Activated CD8-positive, alpha-beta memory T cell treated with anti-CD3 and anti-CD28 coated beads, Interleukin-2, amount 50 U/mL, for 1 hour (primary cell): ENCODE results near the gene TMEM39A.

ENCODE experiments used
- DNase-seq: peaks from one replicate; pipeline ENCODE4 v3.0.0-alpha.2; 2020; ENCODE audit errors: extremely low read depth

Gene TMEM39A

DNA sequence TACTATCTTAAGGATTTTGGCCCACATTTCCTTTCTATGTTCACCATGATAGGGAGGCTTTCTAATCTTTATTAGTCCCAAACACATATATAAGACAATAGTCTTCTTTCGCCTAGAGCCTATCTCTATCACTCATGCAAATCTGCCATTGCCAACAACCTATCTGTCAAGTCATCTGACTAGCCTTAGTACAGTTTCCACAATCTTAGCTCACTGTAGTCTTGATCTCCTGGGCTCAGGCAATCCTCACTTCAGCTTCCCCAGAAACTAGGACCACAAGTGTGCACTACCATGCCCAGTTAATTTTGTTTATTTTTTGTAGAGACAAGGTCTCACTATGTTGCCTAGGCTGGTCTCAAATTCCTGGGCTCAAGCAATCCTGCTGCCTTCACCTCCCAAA is 6.9 kb downstream of the TMEM39A start:
- no peak for DNase-seq

DNA sequence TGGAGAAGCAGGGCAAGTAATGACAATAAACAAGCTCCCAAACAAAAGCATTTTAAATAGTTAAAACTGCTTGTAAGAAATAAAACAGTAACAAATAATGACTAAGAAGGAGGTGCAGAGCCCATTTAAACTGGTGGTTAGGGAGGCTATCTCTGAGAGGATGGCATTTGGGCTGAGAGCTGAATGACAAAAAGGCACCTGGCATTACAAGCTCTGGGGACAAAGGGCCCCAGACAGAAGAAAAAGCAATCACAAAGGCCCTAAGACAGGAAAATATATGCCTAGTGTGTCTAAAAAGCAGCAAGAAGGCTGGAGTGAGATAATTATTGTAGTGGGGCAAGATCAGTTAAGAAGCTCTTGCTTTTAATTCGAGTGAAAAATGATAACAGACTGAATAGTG is 9.6 kb downstream of the TMEM39A start:
- DNase-seq: no peak

DNA sequence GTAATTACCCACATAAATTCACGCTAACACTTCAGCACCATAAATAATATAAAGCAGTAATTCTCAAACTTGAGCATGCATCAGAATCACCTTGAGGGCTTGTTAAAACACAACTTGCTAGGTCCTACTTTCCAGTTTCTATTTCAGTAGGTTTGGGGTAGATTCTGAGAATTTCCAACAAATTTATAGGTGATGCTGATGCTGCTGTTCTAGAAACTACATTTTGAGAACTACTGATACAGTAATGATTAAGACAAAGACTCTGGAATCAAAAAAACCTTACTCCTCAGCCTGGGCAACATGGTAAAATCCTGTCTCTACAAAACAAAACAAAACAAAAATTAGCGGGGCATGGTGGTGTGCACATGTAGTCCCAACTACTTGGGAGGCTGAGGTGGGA is 18.8 kb downstream of the TMEM39A start:
- no peak for DNase-seq

GRCh38 chr3:119443179-119443578 is 20.2 kb downstream of the TMEM39A start:
- DNase-seq: no peak

DNA sequence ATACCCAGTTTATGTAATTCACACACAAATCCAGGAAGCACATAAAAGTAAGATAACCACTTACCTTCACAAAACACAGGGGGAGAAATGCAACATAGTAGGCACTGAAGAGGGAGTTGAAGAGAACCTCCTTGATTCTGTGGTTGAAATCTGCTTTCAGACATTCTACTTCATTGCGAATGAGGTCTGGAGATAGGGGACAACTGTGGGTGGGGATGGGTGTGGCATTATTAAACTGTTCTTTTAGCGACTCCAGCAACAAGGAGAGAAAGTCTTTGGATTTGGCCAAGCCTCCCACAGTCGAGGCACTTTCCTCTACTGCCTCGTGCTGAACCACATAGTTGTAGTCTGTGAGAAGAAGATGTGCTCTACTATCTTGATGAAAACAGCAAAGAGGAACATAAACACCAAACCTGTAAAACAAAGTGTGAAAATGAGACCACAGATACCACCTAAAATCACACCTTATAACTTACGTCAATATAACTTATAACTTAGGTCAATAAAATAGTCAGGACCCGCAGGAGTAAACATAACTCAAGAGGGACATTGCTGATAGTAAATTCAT is 25.6 kb downstream of the TMEM39A start:
- DNase-seq: no peak

DNA sequence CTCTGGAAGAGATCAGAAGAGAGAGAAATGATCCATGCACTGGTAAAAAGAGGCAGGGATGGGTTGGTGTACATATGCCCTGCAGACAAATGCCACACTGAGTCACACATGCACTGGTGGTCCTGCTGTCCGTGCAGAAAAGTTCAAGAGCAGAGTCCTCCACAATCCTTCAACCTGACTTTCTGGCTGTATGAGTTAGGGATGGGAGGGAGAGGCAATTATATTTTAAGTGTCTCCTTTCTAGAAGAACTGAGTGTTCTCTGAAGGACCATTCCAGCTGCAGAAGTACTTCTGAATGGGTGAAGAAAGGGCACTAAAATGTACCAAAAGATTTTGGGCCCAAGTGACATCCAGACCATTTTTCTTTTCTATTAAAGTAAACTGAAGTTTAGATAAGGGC is 26.4 kb downstream of the TMEM39A start:
- DNase-seq: no peak

DNA sequence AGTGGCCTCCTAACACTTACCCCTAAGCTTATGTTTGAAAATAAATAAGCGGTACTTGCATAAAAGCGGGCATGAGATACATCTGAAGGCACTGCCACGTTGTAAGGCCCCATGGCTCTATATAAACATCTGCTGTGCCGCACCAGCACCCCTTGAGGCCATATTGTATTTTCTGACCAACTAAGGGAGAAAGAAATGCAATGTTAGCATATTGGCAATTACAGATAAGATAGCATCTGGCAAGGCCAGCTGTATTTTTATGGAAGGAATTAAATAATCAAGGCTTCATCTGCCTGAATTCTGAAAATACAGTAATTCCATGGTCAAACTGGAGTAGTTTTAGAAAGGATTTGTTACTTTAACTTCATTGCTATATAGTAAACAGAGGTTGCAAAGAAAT is 28.7 kb downstream of the TMEM39A start:
- DNase-seq: no peak

- DNase-seq: no peak
These were observed 29.6 kb downstream of the TMEM39A start for GRCh38 chr3:119433613-119434325.

DNA sequence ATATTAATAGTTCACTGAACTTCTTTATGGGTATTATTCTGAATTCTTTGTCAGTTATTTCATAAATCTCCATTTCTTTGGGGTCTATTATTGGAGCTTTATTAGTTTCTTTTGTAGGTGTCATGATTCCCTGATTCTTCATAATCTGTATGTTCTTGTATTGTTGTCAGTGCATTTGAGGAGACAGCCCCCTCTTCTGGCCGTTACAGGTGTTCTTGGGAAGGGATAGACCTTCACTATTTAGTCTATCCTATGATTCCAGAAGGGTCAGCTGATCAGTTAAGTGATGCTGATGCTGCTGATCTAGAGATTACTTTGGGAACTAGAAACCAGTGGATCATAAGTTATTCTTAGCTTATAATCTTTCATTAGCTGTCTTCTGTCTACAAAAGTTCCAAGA is 34.9 kb downstream of the TMEM39A start:
- DNase-seq: no peak

GRCh38 chr3:119427669-119428068 is 35.7 kb downstream of the TMEM39A start:
- no peak for DNase-seq

DNA sequence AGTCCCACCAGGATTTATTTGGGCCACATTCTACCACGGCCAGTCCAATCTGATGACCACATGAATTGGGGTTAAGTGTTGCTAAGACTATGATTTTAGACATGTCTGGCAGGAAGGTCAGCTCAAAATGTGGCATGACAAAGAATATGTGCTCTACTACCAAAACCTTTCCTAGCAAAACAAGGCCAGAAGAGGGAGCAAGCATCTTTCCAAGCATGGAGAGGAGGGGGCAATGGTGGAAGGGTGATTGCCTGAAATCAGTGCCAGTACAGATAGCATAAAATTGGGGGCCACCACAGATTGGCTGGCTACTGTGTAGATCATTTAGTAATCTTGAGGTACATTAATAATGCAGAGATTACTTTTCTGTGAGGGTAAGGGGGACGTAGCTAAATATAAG is 43.2 kb downstream of the TMEM39A start:
- DNase-seq: no peak

DNA sequence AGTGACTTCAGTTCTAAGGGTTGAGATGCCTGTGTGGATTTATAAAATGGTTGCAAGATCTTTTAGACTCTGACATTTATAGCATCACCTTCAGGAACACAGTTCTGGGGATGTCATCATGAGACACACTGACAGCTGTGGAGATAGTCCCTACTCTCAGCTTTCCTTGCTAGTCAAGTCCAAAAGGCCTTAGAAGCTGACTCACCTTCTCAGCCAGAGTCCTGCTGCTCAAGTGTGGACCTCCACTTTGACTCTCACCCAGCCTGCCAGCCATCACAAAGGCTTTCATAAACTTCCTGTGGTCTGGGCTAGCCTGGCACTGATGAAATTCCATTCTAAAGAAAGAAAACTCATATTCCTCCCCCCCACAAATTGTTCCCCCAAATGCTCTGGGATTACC is 44.8 kb downstream of the TMEM39A start:
- DNase-seq: no peak

DNA sequence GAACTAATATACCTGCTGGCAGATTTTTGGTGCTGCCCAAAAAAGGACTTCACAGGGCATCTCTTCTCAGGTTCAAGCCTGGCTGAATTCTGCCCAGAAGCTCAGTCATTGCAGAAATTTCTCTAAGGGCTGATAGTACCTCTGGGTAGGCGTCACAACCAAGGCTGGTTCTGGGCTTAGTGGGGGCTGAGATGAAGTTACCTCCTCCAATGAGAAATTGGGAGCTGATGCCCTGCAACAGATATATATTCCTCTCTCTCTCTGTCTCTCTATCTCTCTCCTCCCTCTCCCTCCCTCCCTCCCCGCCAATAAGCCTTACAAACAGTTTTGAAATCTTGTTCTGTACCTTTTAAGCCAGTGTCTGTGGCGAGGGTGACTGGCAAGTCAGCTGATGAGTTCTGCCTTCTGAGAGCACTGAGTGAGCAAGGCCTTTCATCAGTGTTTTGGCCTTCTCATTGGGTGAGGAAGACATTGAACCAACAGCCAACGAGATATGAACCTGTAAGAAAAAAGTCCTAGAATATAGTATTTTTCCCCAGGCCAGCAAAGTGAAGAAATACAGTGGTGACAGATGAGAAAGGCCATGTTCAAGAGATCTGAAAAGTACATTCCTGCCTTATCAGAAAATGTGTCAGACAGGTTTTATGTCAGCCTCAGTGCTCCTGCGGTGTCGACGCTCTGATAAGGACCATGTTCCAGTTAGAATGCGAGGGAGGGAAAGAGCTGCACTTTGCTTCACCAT is 45.5 kb downstream of the TMEM39A start:
- no peak for DNase-seq

DNA sequence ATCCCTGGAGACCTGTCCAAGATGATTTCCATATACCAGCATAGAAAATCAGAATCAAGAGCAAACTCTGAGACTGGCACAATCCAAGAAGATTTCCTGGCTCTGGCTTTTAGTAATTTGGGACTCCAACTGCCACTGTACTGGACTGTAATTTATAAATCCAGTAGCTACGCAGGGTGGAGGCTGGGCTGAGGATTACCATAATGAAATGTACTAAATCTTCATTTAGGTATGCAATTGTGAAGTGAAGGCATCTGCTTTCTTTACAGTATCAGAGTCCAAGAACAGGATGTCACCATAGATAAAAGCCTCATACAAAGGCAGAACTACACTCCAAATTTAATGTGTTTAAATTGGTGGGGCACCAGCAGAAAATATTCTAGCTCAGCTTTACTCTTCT is 46.5 kb downstream of the TMEM39A start:
- no peak for DNase-seq

- no peak for DNase-seq
These were observed 49.7 kb downstream of the TMEM39A start for GRCh38 chr3:119413603-119414280.

DNA sequence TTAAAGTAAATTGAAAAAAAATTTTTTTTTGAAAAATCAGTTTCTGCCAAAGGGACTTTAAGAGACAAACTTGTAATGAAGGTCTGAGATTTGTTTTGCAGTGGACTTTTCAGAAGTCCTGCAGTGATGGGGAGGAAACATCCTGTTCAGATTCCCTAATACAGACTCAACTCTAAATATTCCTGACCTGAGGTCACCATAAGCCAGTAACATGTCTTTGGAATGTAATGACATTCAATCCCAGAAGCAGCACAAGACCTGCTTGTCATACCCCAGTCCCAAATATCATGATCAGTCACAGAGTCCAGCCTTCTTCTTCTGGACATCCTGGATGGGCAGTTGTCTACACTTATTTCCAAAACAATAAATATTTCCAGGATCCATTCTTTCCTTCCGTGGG is 53.6 kb downstream of the TMEM39A start:
- no peak for DNase-seq

DNA sequence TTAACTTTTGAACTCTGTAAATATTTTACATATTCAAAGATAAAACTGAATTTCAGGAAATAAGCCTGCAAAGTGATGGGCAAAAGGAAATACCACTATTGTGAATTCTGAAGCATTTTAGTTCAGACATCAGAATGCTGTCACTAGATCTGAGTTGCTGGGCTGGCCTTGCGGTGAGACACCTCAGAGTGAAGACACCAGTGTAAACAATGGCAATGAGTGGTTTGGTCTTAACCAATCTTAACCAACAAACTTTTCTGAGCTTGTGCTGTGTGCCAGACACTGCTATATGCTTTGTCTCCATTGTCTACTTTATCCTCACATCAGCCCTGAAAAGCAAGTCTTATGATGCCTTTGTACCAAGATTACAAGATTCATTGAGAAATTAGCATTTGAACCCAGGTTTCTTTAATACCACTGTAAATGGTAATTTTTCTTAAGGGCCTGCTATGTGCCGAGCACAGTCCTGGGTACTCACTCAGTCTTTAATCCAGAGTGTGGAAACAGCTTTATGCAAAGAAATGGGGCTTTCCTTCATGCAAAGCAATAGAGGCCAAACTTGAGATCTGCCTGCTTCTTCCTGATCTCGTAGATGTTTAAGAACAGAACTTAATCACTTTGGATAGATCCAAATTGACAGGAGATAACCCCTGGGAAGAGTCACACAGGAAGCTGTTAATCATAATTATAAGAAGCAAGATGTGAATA is 55.0 kb downstream of the TMEM39A start:
- DNase-seq: no peak

DNA sequence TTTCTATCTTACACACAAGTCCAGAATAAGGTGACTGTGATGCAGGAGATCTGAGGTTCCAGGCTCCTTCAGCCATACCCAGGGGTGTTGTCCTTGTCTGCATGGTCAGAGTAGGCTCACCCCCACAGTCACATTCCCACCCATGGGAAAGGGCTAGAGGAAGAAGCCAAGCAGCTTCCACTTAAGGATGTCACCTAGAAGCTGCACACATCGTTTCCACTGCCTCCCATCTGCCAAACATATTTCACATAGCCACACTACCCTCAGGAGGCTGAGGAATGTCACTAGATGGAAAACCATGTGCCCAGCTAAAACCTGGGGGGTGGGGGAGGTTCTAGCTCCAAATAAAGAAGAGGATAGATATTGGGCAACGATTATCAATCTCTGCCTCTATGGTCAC is 58.1 kb downstream of the TMEM39A start:
- no peak for DNase-seq

DNA sequence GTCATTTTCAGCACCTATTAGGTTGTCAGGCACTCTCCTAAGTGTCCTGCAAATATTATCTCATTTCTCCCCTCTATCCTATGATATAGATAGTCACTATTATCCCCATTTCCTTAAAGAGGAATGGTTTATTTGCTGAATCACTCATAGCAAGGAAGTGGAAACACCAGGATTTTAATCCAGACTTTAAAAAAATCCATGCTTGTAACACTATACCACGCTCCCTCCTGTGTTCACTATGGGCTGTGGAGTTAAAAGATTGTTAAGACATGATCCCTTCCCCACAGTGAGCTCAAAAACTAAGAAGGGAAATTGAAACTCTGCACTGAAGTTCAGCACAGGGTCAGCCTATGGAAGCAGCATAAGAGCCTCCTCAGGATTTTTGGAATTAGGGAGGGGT is 60.2 kb downstream of the TMEM39A start:
- no peak for DNase-seq

DNA sequence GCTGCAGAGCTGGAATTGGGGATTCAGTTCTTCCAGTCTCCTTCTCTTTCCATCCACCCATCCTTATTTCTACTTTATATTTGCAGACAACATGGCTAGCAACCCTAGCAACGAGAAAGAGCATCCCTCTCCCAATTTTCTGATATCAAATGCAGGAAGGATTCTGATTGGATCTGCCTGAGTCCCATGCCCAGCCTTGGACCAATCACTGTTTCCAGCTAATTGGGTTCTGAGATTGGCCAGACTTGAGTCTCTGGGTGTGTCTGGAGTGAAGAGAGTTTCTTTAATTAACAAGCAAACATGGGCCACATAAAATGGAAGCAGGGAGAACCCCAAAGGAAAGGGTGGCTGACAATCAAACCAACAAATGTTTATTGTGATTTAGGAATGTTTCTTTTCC is 60.6 kb downstream of the TMEM39A start:
- no peak for DNase-seq

- DNase-seq: no peak
These were observed 61.6 kb downstream of the TMEM39A start for GRCh38 chr3:119401503-119402440.
